ENCODE measurements around the gene KSR1.

The KSR1 gene

DNA sequence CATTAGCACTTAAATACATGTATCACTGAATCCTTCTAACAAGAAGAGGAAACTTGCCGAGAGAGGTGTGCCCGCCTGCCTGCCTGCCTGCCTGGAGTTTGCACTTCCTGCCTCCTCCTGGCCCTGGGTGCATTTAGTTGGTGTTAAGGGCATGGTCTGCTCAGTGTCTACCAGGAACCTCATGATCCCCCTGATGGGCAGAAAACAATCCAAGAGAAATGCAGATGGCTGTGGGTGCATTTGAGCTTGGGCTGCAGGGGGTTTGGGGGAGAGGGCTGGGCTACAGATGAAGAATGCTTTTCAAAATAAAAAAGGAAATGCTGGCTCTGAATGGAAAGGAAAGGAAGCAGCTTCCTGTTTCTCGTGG lies 10.1 kb downstream of the KSR1 start:
- no peak overlapping the region for H3K4me3 ChIP-seq (ENCODE audit: low read depth, low read length)
- no peaks in the 10 kb centered on the region for H3K36me3 ChIP-seq (replicated peaks)
- H3K27me3 ChIP-seq (replicated peaks): no peaks in the 10 kb centered on the region
- in situ Hi-C loops (cut with HindIII; ENCODE audit: low pct_ligation_motif_present, low sequenced_read_pairs): no loop called here
- DNase-seq: no peak
- H3K27ac ChIP-seq: no peak overlapping the region
- TF ChIP-seq, protein P1, sequence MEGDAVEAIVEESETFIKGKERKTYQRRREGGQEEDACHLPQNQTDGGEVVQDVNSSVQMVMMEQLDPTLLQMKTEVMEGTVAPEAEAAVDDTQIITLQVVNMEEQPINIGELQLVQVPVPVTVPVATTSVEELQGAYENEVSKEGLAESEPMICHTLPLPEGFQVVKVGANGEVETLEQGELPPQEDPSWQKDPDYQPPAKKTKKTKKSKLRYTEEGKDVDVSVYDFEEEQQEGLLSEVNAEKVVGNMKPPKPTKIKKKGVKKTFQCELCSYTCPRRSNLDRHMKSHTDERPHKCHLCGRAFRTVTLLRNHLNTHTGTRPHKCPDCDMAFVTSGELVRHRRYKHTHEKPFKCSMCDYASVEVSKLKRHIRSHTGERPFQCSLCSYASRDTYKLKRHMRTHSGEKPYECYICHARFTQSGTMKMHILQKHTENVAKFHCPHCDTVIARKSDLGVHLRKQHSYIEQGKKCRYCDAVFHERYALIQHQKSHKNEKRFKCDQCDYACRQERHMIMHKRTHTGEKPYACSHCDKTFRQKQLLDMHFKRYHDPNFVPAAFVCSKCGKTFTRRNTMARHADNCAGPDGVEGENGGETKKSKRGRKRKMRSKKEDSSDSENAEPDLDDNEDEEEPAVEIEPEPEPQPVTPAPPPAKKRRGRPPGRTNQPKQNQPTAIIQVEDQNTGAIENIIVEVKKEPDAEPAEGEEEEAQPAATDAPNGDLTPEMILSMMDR (IDR thresholded peaks at IDR 0.05; ENCODE audit: low read depth, low read length, missing control alignments): no peak

GRCh38 chr17:27466743-27467375 lies 10.6 kb downstream of the KSR1 start:
- H3K36me3 ChIP-seq (replicated peaks): no peaks in the 10 kb centered on the region
- TF ChIP-seq, protein P1 (IDR thresholded peaks at IDR 0.05; ENCODE audit: low read depth, low read length, missing control alignments): no peak
- no peak overlapping the region for H3K27ac ChIP-seq
- no peaks in the 10 kb centered on the region for H3K27me3 ChIP-seq (replicated peaks)
- no peak overlapping the region for H3K4me3 ChIP-seq (ENCODE audit: low read depth, low read length)
- no peak for DNase-seq
- in situ Hi-C loops (cut with HindIII; ENCODE audit: low pct_ligation_motif_present, low sequenced_read_pairs): no loop called here

DNA sequence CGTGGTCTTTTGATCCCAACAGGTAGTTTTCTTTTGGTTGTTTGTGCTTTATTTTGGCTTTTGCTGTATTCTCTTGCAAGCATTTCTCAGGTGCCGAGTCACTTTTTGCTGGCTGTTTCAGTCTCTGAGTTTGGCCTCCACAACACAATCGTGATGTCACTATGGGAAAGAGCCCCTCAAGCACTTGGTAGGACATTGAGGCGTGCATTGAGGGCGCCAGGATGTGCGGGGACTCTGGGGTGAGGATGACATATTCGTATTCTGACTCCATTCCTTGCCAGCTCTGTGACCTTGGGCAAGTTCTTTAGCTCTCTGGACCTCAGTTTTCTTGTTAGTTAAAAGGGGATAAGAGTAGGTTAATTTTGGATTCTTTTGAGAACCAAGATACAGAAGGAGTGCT lies 13.0 kb downstream of the KSR1 start:
- no peak for DNase-seq
- H3K36me3 ChIP-seq (replicated peaks): no peaks in the 10 kb centered on the region
- H3K27me3 ChIP-seq (replicated peaks): no peaks in the 10 kb centered on the region
- in situ Hi-C loops (cut with HindIII; ENCODE audit: low pct_ligation_motif_present, low sequenced_read_pairs): no loop called here
- no peak overlapping the region for H3K4me3 ChIP-seq (ENCODE audit: low read depth, low read length)
- TF ChIP-seq, protein P1 (IDR thresholded peaks at IDR 0.05; ENCODE audit: low read depth, low read length, missing control alignments): no peak
- no peak overlapping the region for H3K27ac ChIP-seq

DNA sequence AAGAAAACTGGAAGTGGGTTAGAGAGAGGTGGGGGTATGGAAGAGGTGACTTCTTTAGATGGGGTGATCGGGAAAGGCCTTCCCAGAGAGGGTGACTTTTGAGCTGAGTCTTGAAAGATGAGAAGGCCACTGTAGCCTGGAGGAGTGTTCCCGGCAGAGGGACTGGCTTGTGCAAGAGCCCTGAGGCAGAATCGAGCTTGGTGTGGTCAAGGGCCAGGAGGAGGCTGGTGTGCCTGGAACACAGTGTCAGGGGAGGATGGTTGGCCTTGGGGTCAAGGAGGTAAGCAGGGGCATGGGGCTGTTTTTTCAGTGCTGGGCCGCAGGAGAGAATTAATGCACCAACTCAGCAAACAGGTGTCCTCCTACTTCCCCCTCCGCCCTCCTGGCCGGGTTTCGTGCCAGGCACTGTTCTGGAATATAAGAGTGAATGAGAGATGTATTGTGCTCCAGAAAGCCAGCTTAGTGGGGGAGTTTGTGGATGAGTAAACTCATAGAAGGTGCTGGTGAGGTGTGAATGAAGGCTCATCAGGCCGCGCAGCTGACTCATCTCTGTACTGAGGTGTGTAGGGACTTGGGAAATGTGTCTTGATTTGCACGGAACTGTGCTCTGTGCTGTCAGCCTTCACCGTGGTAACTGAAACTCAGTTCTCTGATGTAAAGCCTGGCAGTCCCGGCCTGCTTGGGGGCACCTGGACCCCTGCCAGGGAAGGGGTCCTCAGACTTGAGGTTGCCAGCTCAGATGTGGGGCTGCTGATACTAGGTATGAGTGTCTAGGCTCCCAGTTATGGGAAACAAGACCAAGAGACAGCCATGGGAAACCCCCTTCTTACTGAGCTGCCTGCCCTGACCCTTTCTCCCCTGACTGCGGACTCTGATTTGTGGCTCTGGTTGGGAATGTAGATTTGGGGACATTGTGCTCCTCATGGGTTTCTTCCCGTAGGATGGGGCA lies 15.3 kb downstream of the KSR1 start:
- peak; percentile 33 for DNase-seq
- Histone ChIP-seq H3K36me3 (replicated peaks) (no peaks in the 10 kb centered on the region), H3K27me3 (replicated peaks) (no peaks in the 10 kb centered on the region), H3K27ac (peak overlapping the region; percentile 0), H3K4me3 (ENCODE audit: low read depth, low read length) (no peak overlapping the region)
- in situ Hi-C loops (cut with HindIII; ENCODE audit: low pct_ligation_motif_present, low sequenced_read_pairs): no loop called here
- TF ChIP-seq, protein P1 (IDR thresholded peaks at IDR 0.05; ENCODE audit: low read depth, low read length, missing control alignments): no peak

DNA sequence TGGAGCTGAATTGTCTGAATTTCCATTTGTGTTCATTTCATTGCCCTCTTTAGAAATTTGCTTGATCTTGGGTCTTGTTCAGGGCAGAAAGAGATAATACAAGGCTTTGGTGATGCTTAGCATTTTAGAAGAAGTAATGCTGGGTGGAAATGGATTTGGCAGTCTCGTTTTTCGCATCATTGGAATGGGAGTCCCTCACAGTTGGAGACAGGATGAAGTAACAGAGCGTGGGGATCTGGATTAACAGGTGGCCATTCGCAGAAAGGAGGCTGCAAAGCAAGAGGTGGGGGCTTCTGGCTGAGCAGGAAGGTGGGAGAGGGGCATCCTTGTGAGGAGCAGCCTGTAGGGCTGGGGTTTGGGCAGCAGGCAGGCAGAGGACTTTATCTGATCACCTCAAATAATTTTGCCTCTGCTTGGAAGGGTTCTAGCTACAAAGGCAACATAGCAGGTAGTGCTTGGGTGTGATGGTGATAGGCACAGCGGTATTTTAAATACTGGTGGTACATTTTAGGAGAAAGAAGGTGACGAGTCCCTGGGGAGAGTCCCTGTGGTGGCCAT lies 17.0 kb downstream of the KSR1 start:
- Histone ChIP-seq H3K36me3 (replicated peaks) (no peaks in the 10 kb centered on the region), H3K27ac (no peak overlapping the region), H3K27me3 (replicated peaks) (no peaks in the 10 kb centered on the region), H3K4me3 (ENCODE audit: low read depth, low read length) (no peak overlapping the region)
- in situ Hi-C loops (cut with HindIII; ENCODE audit: low pct_ligation_motif_present, low sequenced_read_pairs): no loop called here
- no peak for DNase-seq
- TF ChIP-seq, protein P1 (IDR thresholded peaks at IDR 0.05; ENCODE audit: low read depth, low read length, missing control alignments): no peak
